K562 (cell line): ENCODE measurements around the gene RXRA. TPM values are rescaled to one million over a fixed set of nuclear protein-coding genes. Genes with fewer than 3 reads are reported as not detected.

Experiments used
- ATAC-seq: fragments of 200-7000 bp; cut with Tn5 transposase; 3 replicates; pipeline ENCODE4 v1.9.1; 2020; ENCODE audit warnings: moderate library complexity
- BruUV-seq: library from RNA; stranded (reverse); fragments of 400-500 nt; replicated peaks from 2 replicates; lab custom pipeline; 2021; lab: Mats Ljungman, UMichigan
- CTCF ChIA-PET: fragments of 300-600 bp; formaldehyde crosslinking; extraction: SDS; loops from one replicate; lab custom pipeline; 2021; ENCODE audit warnings: low intra/inter-chr PET ratio; lab: Yijun Ruan, JAX
- POLR2A ChIA-PET: fragments of 300-600, 350-650 bp; sonication (Branson Sonifier 250); formaldehyde crosslinking; extraction: SDS; loops from one replicate; lab custom pipeline; 2021; ENCODE audit warnings: antibody characterized with exemption, inconsistent platforms; lab: Yijun Ruan, JAX
- DNase-seq, 4 experiments: peaks; one replicate each; pipeline versions ENCODE4 v3.0.0 to v3.0.0-alpha.2; 2011 to 2018; ENCODE audit warnings: low spot score in 3 of 4, mixed read lengths in 3 of 4; ENCODE audit errors: extremely low read depth in 1 of 4
- FAIRE-seq: peaks from 2 replicates; lab custom pipeline; 2011; peaks lifted over from hg19 to GRCh38; lab: Jason Lieb, UNC
- H2AFZ ChIP-seq: 2 replicates; pipeline ENCODE4 v1.6.0; 2011; ENCODE audit warnings: low read depth, low read length, control low read depth, inconsistent platforms
- H3K27ac ChIP-seq: fragments of 200-600 bp; 3 replicates; pipeline ENCODE4 v1.8.0; 2011; ENCODE audit warnings: low read depth, mild to moderate bottlenecking, control low read depth, inconsistent platforms, low read length, moderate library complexity, mixed read lengths; ENCODE audit errors: extremely low read depth
- H3K27me3 ChIP-seq, 2 experiments: fragments of 300-600 bp in 1 of 2; 2 replicates in 1 of 2; 3 replicates in 1 of 2; pipeline versions ENCODE4 v1.6.0 to v1.8.0; 2011; ENCODE audit warnings: inconsistent platforms in 2 of 2, low read length in 2 of 2, mild to moderate bottlenecking in 1 of 2, mixed read lengths in 1 of 2, moderate library complexity in 1 of 2; ENCODE audit not compliant: control insufficient read depth in 2 of 2, insufficient read depth in 2 of 2
- H3K36me3 ChIP-seq: fragments of 300-600 bp; 3 replicates; pipeline ENCODE4 v1.8.0; 2011; ENCODE audit warnings: mild to moderate bottlenecking, low read length, inconsistent platforms; ENCODE audit not compliant: control insufficient read depth, insufficient read depth
- H3K4me1 ChIP-seq, 2 experiments: fragments of 200-600 bp in 1 of 2; replicated peaks in 1 of 2; 2 replicates in 1 of 2; 3 replicates in 1 of 2; pipeline versions ENCODE4 v1.5.1 to v1.8.0; 2011; ENCODE audit warnings: inconsistent platforms in 2 of 2, low read length in 2 of 2, mild to moderate bottlenecking in 1 of 2, mixed read lengths in 1 of 2, moderate library complexity in 1 of 2; ENCODE audit not compliant: control insufficient read depth in 2 of 2, insufficient read depth in 2 of 2
- H3K4me2 ChIP-seq: 2 replicates; pipeline ENCODE4 v1.6.1; 2011; ENCODE audit warnings: low read length, control low read depth, inconsistent platforms, mixed read lengths; ENCODE audit not compliant: insufficient read depth
- H3K4me3 ChIP-seq: fragments of 200-600 bp; sonication (generic), shearing (Covaris generic); 2 replicates; pipeline ENCODE4 v1.5.1; 2016; ENCODE audit warnings: control low read depth, inconsistent platforms
- H3K79me2 ChIP-seq: fragments of 200-600 bp; 3 replicates; pipeline ENCODE4 v1.8.0; 2011; ENCODE audit warnings: low read length, inconsistent platforms; ENCODE audit not compliant: control insufficient read depth, insufficient read depth
- H3K9ac ChIP-seq, 2 experiments: 2 replicates each; pipeline versions ENCODE4 v1.6.0 to v1.6.1; 2011; ENCODE audit warnings: low read depth in 2 of 2, low read length in 2 of 2, control low read depth in 1 of 2, inconsistent platforms in 1 of 2, mild to moderate bottlenecking in 1 of 2, mixed read lengths in 1 of 2; ENCODE audit not compliant: insufficient read depth in 1 of 2
- H3K9me1 ChIP-seq: one replicate; pipeline ENCODE4 v1.6.0; 2011; ENCODE audit warnings: inconsistent platforms, mild to moderate bottlenecking, low read length, moderate library complexity; ENCODE audit not compliant: control insufficient read depth, insufficient read depth
- H3K9me3 ChIP-seq: replicated peaks from 2 replicates; pipeline ENCODE4 v1.5.1; 2011; ENCODE audit warnings: low read depth, low read length, inconsistent platforms; ENCODE audit not compliant: control insufficient read depth, insufficient read depth
- H4K20me1 ChIP-seq: replicated peaks from 2 replicates; pipeline ENCODE4 v1.6.1; 2011; ENCODE audit warnings: low read length, inconsistent platforms, mixed read lengths; ENCODE audit not compliant: control insufficient read depth, insufficient read depth
- ADNP ChIP-seq: fragments of 200-800 bp; sonication (Bioruptor generic); IDR thresholded peaks from 2 replicates; pipeline ENCODE4 v1.6.1; 2016; ENCODE audit warnings: missing genetic modification characterization, missing compliant biosample characterization
- ATF6 ChIP-seq: sonication (generic); formaldehyde crosslinking; IDR thresholded peaks from 2 replicates; pipeline ENCODE4 v1.4.0; 2020; ENCODE audit warnings: mild to moderate bottlenecking, missing genetic modification reagents
- CBFB ChIP-seq: sonication (generic); formaldehyde crosslinking; IDR thresholded peaks from 2 replicates; pipeline ENCODE4 v1.4.0; 2020; ENCODE audit warnings: mild to moderate bottlenecking, missing genetic modification reagents
- ELF2 ChIP-seq: fragments of 250-450 bp; sonication (Bioruptor Pico); IDR thresholded peaks from 2 replicates; pipeline ENCODE4 v1.5.0; 2021; ENCODE audit warnings: mild to moderate bottlenecking
- HNRNPH1 ChIP-seq: fragments of 200-400 bp; formaldehyde crosslinking; optimal IDR thresholded peaks from 2 replicates; pipeline ENCODE3; 2017; ENCODE audit warnings: low read depth, mild to moderate bottlenecking, low read length, moderate library complexity
- MEIS2 ChIP-seq: fragments of 450-650 bp; IDR thresholded peaks from 2 replicates; pipeline ENCODE4 v1.6.1; 2014; ENCODE audit warnings: mild to moderate bottlenecking; ENCODE audit not compliant: partially characterized antibody
- NFE2 ChIP-seq: IDR thresholded peaks from 2 replicates; pipeline ENCODE4 v1.6.1; 2014; ENCODE audit warnings: antibody characterized with exemption, low read depth
- PHTF2 ChIP-seq: fragments of 250-450 bp; sonication (Bioruptor Pico); IDR thresholded peaks from 2 replicates; pipeline ENCODE4 v1.5.0; 2021; ENCODE audit warnings: mild to moderate bottlenecking
- RBM17 ChIP-seq: fragments of 200-400 bp; formaldehyde crosslinking; IDR thresholded peaks from 2 replicates; pipeline ENCODE4 v1.6.1; 2017; ENCODE audit warnings: low read depth, mild to moderate bottlenecking, low read length, borderline replicate concordance
- SMAD2 ChIP-seq: fragments of 150-350 bp; IDR thresholded peaks from 2 replicates; pipeline ENCODE4 v1.6.1; 2014; ENCODE audit warnings: low read depth, mild to moderate bottlenecking, low read length
- SRSF7 ChIP-seq: fragments of 200-400 bp; formaldehyde crosslinking; optimal IDR thresholded peaks from 2 replicates; pipeline ENCODE3; 2017; ENCODE audit warnings: mild to moderate bottlenecking, low read depth, low read length
- U2AF1 ChIP-seq: fragments of 200-400 bp; formaldehyde crosslinking; optimal IDR thresholded peaks from 2 replicates; pipeline ENCODE3; 2017; ENCODE audit warnings: mild to moderate bottlenecking, low read depth, low read length, moderate library complexity
- ZNF507 ChIP-seq: conservative IDR thresholded peaks from 2 replicates; pipeline ENCODE4 v1.6.1; 2017; ENCODE audit warnings: missing genetic modification characterization, missing compliant biosample characterization
- ZNF668 ChIP-seq: fragments of 250-450 bp; sonication (Bioruptor Pico); IDR thresholded peaks from 2 replicates; pipeline ENCODE4 v1.8.0; 2022; ENCODE audit warnings: mild to moderate bottlenecking, inconsistent platforms
- WGBS: fragments of 100-300 bp; shearing (Covaris generic); methylation state at CpG from one replicate; pipeline ENCODE4 v1.1.6; 2016; ENCODE audit warnings: low coverage, mixed read lengths; ENCODE audit not compliant: insufficient coverage; ENCODE audit errors: missing lambda C conversion rate; 5-methylcytosine and 5-hydroxymethylcytosine counted together
- in situ Hi-C: fragments of 300-500 bp; cut with MboI; formaldehyde crosslinking; loops from 4 replicates; pipeline ENCODE4 v1.15.0; 2018; ENCODE audit warnings: inconsistent platforms, mixed read lengths
- intact Hi-C: fragments of 100-400 bp; cut with micrococcal nuclease; formaldehyde crosslinking; loops from 2 replicates; pipeline ENCODE4 v1.14.2; 2022
- polyA plus RNA-seq, 8 experiments: library from polyadenylated mRNA; depleted of rRNA in 4 of 8; stranded (reverse) in 5 of 8; unstranded in 3 of 8; fragments of >200 nt; fragmentation: Nextera tagmentation in 2 of 8; fragmentation: Illumina TruSeq in 1 of 8; extraction: Ambion mirVana in 2 of 8; extraction: Trizol in 1 of 8; gene quantifications; 2 replicates each; pipeline versions ENCODE4 v1.2.1 to v1.2.3, GENCODE V29; 2011 to 2014; ENCODE audit warnings: inconsistent platforms in 1 of 8, missing spikeins in 1 of 8
- total RNA-seq, 7 experiments: library from RNA; depleted of rRNA in 6 of 7; stranded (reverse); fragments of >200 nt in 6 of 7; fragmentation: Illumina TruSeq in 2 of 7; extraction: Trizol in 2 of 7; gene quantifications; 2 replicates each; pipeline versions ENCODE4 v1.2.1 to v1.2.3, GENCODE V29; 2011 to 2021; ENCODE audit warnings: low replicate concordance in 1 of 7
- TF ChIP-seq, protein P1 (sequence below): conservative IDR thresholded peaks from 2 replicates; pipeline ENCODE4 v1.6.1; 2011; ENCODE audit warnings: low read depth, mild to moderate bottlenecking, low read length; ENCODE audit not compliant: control insufficient read depth
- TF ChIP-seq, protein P2 (sequence below): fragments of 250-450 bp; sonication (Bioruptor Pico); IDR thresholded peaks from 2 replicates; pipeline ENCODE4 v1.8.0; 2021; ENCODE audit warnings: mild to moderate bottlenecking, moderate library complexity

Gene RXRA
- total and polyA plus RNA-seq, 9 of the 15 experiments (the other 6 are each of a cell fraction or from before 2014, with no cell fraction given) = 0.35 to 23.6 (median 4.6) TPM

- DNase-seq = no peak
- no TSS peak for BruUV-seq
- H3K36me3 ChIP-seq = no peaks in the 10 kb centered on the region
- intact Hi-C loops (no loop called here), in situ Hi-C loops (no loop called here)
- no peak for ATAC-seq
- no peak overlapping the region for H2AFZ ChIP-seq
- peaks cover 4% of the 10 kb centered on the region; the same call in 1 of the 2 replicates for H3K9me3 ChIP-seq
- CTCF ChIA-PET = no interaction called here
- under 1% methylated on average over 17 of the region's 17 CpGs for WGBS
- H4K20me1 ChIP-seq = no peaks in the 10 kb centered on the region
- POLR2A ChIA-PET = interaction anchor here (1.2 to 1.5 kb wide), 4 partner anchors 10 to 26 kb away, joined by 3 to 7 read pairs (median 4); no protein-coding TSS in a partner anchor
- H3K4me2 ChIP-seq = no peak overlapping the region
- H3K9ac ChIP-seq = no peak overlapping the region
- no peaks in the 10 kb centered on the region for H3K4me1 ChIP-seq
- FAIRE-seq = no peak
- no peaks in the 10 kb centered on the region for H3K9me1 ChIP-seq
- H3K79me2 ChIP-seq = no peaks in the 10 kb centered on the region
- H3K27me3 ChIP-seq = peaks cover 11 to 52% of the 10 kb centered on the region in 2 experiments; a peak in 4 of 5 replicates
- no peak overlapping the region for H3K27ac ChIP-seq
- no peak overlapping the region for H3K4me3 ChIP-seq
- no peak for TF ChIP-seq ADNP (tag)
- no peak for TF ChIP-seq SMAD2
- TF ChIP-seq PHTF2 = no peak
- TF ChIP-seq, protein P1, sequence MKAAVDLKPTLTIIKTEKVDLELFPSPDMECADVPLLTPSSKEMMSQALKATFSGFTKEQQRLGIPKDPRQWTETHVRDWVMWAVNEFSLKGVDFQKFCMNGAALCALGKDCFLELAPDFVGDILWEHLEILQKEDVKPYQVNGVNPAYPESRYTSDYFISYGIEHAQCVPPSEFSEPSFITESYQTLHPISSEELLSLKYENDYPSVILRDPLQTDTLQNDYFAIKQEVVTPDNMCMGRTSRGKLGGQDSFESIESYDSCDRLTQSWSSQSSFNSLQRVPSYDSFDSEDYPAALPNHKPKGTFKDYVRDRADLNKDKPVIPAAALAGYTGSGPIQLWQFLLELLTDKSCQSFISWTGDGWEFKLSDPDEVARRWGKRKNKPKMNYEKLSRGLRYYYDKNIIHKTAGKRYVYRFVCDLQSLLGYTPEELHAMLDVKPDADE = no peak
- TF ChIP-seq ATF6 (CRISPR knock-in tag) = no peak
- TF ChIP-seq ZNF668 = no peak
- no peak for TF ChIP-seq RBM17
- no peak for TF ChIP-seq SRSF7
- TF ChIP-seq ELF2 (CRISPR knock-in tag) = no peak
- no peak for TF ChIP-seq U2AF1
- no peak for TF ChIP-seq HNRNPH1
- TF ChIP-seq, protein P2, sequence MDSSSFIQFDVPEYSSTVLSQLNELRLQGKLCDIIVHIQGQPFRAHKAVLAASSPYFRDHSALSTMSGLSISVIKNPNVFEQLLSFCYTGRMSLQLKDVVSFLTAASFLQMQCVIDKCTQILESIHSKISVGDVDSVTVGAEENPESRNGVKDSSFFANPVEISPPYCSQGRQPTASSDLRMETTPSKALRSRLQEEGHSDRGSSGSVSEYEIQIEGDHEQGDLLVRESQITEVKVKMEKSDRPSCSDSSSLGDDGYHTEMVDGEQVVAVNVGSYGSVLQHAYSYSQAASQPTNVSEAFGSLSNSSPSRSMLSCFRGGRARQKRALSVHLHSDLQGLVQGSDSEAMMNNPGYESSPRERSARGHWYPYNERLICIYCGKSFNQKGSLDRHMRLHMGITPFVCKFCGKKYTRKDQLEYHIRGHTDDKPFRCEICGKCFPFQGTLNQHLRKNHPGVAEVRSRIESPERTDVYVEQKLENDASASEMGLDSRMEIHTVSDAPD = no peak
- TF ChIP-seq MEIS2 = no peak
- TF ChIP-seq ZNF507 (tag) = no peak
- no peak for TF ChIP-seq NFE2
- no peak for TF ChIP-seq CBFB
Measured at GRCh38 chr9:134307674-134308638, 18.3 kb upstream of the RXRA start.
